ENCODE data around the gene TIPIN. TPM values are rescaled to one million over a fixed set of nuclear protein-coding genes. Genes with fewer than 3 reads are reported as not detected.

Gene TIPIN
- total and polyA plus RNA-seq, 3 donors from 2014 or later: 20.7 to 36.8 (median 31.7) TPM

DNA sequence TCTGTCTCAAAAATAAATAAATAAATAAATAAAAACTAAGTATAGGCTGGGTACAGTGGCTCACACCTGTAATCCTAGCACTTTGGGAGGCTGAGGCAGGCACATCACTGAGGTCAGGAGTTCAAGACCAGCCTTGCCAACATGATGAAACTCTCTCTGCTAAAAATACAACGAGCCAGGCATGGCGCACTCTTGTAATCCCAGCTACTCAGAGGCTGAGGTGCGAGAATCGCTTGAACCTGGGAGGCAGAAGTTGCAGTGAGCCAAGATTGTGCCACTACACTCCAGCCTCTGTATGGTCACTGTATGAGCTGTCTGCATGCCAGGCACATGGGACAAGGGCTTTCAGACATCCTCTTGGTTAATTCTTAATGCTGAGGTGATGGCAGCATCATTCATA, 28.7 kb downstream of the TIPIN start:
- no peaks in the 10 kb centered on the region for H3K9me3 ChIP-seq
- intact Hi-C loops (cut with DNase I; ENCODE audit: low total_unique reads): no loop called here
- no peaks in the 10 kb centered on the region for H3K4me1 ChIP-seq
- no peak for DNase-seq
- no peak overlapping the region for H3K4me3 ChIP-seq
- no peak for TF ChIP-seq POLR2A (IDR thresholded peaks at IDR 0.05)
- TF ChIP-seq, protein P1, sequence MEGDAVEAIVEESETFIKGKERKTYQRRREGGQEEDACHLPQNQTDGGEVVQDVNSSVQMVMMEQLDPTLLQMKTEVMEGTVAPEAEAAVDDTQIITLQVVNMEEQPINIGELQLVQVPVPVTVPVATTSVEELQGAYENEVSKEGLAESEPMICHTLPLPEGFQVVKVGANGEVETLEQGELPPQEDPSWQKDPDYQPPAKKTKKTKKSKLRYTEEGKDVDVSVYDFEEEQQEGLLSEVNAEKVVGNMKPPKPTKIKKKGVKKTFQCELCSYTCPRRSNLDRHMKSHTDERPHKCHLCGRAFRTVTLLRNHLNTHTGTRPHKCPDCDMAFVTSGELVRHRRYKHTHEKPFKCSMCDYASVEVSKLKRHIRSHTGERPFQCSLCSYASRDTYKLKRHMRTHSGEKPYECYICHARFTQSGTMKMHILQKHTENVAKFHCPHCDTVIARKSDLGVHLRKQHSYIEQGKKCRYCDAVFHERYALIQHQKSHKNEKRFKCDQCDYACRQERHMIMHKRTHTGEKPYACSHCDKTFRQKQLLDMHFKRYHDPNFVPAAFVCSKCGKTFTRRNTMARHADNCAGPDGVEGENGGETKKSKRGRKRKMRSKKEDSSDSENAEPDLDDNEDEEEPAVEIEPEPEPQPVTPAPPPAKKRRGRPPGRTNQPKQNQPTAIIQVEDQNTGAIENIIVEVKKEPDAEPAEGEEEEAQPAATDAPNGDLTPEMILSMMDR (IDR thresholded peaks at IDR 0.05): no peak
- 96 to 99% methylated on average over 4 of the region's 4 CpGs for WGBS, 2 donors
- no peaks in the 10 kb centered on the region for H3K27me3 ChIP-seq
- H3K27ac ChIP-seq: no peak overlapping the region
- H3K36me3 ChIP-seq (ENCODE audit: low read depth, missing control alignments): no peaks in the 10 kb centered on the region

DNA sequence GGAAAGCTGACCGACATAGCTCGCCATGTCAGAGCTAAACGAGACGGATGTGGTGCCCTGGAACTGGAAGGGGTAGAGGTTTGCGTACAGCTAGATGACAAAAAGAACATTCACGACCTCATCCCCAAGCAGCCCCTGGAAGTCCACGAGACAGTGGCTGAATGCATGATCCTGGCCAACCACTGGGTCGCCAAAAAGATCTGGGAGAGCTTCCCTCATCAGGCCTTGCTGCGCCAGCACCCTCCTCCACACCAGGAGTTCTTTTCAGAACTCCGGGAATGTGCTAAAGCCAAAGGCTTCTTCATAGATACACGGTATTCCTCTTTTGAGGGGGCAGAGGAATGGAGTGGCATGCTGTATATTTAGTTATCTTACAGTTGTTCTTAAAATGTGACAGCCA, 30.4 kb downstream of the TIPIN start:
- H3K4me3 ChIP-seq: no peak overlapping the region
- no peaks in the 10 kb centered on the region for H3K36me3 ChIP-seq (ENCODE audit: low read depth, missing control alignments)
- no peaks in the 10 kb centered on the region for H3K27me3 ChIP-seq
- H3K9me3 ChIP-seq: no peaks in the 10 kb centered on the region
- no peaks in the 10 kb centered on the region for H3K4me1 ChIP-seq
- H3K27ac ChIP-seq: no peak overlapping the region
- DNase-seq: no peak
- intact Hi-C loops (cut with DNase I; ENCODE audit: low total_unique reads): no loop called here
- WGBS, 2 donors: 83 to 85% methylated on average over 11 of the region's 11 CpGs
- TF ChIP-seq, protein P1 (IDR thresholded peaks at IDR 0.05): no peak
- TF ChIP-seq POLR2A (IDR thresholded peaks at IDR 0.05): no peak

- TF ChIP-seq POLR2A (IDR thresholded peaks at IDR 0.05): no peak
- TF ChIP-seq, protein P1 (IDR thresholded peaks at IDR 0.05): no peak
- Histone ChIP-seq H3K4me3 (no peak overlapping the region), H3K4me1 (no peaks in the 10 kb centered on the region), H3K27me3 (no peaks in the 10 kb centered on the region), H3K36me3 (ENCODE audit: low read depth, missing control alignments) (no peaks in the 10 kb centered on the region), H3K9me3 (no peaks in the 10 kb centered on the region), H3K27ac (no peak overlapping the region)
- no peak for DNase-seq
- intact Hi-C loops (cut with DNase I; ENCODE audit: low total_unique reads): no loop called here
- WGBS, 2 donors: 77 to 87% methylated on average over 12 of the region's 12 CpGs
Measured at GRCh38 chr15:66323312-66323928, 33.1 kb downstream of the TIPIN start.

- no peaks in the 10 kb centered on the region for H3K27me3 ChIP-seq
- 90 to 92% methylated on average over 2 of the region's 2 CpGs for WGBS, 2 donors
- no peak for TF ChIP-seq POLR2A (IDR thresholded peaks at IDR 0.05)
- TF ChIP-seq, protein P1 (IDR thresholded peaks at IDR 0.05): no peak
- no peak overlapping the region for H3K27ac ChIP-seq
- intact Hi-C loops (cut with DNase I; ENCODE audit: low total_unique reads): no loop called here
- no peaks in the 10 kb centered on the region for H3K4me1 ChIP-seq
- no peaks in the 10 kb centered on the region for H3K9me3 ChIP-seq
- DNase-seq: no peak
- H3K4me3 ChIP-seq: no peak overlapping the region
- H3K36me3 ChIP-seq (ENCODE audit: low read depth, missing control alignments): no peaks in the 10 kb centered on the region
Measured at GRCh38 chr15:66312144-66312543, 44.3 kb downstream of the TIPIN start.

DNA sequence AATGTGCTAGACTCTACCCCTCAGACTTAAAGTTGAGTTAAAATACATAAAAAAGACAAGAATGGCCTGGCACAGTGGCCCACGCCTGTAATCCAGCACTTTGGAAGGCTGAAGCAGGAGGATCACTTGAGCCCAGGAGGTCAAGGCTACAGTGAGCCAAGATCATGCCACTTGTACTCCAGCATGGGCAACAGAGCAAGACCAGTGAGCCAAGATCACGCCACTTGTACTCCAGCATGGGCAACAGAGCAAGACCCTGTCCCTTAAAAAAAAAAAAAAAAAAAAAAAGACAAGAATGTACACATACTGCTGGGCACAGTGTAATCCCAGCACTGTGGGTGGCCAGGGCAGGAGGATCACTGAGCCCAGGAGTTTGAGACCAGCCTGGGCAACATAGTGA, 45.7 kb downstream of the TIPIN start:
- intact Hi-C loops (cut with DNase I; ENCODE audit: low total_unique reads): no loop called here
- no peaks in the 10 kb centered on the region for H3K4me1 ChIP-seq
- DNase-seq: peak; percentile 25
- H3K36me3 ChIP-seq (ENCODE audit: low read depth, missing control alignments): no peaks in the 10 kb centered on the region
- no peak overlapping the region for H3K4me3 ChIP-seq
- H3K27me3 ChIP-seq: no peaks in the 10 kb centered on the region
- no peaks in the 10 kb centered on the region for H3K9me3 ChIP-seq
- WGBS, 2 donors: 72 to 81% methylated on average over 2 of the region's 2 CpGs
- H3K27ac ChIP-seq: no peak overlapping the region
- no peak for TF ChIP-seq POLR2A (IDR thresholded peaks at IDR 0.05)
- TF ChIP-seq, protein P1 (IDR thresholded peaks at IDR 0.05): no peak
